HL-60 (cell line): Measurements from ENCODE around the gene PLCH2.

ENCODE experiments used
- GABPA ChIP-seq: IDR thresholded peaks from 2 replicates; pipeline ENCODE4 v1.6.1; 2012; ENCODE audit warnings: low read depth
- TF ChIP-seq, protein P1 (sequence below): IDR thresholded peaks from one replicate; pipeline ENCODE4 v1.5.1; 2011; ENCODE audit warnings: low read length, control low read depth, inconsistent platforms; ENCODE audit not compliant: insufficient read depth

DNA sequence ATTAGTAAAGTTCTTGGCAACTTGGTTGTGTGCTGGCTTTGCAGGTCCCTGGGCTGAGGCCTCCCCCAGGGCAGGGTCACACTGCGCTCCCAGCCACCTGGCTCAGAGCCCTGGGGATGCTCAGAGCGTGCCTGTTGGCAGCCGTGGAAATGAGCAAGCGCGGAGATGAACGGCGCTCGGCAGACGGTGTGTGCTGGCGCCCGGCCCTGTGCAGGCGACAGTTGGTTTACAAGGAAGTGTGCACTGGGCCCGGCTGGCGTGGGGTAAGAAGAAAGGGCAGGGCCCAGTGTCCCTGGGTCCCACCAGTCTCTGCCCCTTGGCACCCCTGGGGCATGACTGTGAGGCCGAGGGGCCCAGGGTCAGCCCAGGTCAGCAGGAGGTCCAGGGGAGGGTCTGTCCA, 38.1 kb upstream of the PLCH2 start:
- TF ChIP-seq, protein P1, sequence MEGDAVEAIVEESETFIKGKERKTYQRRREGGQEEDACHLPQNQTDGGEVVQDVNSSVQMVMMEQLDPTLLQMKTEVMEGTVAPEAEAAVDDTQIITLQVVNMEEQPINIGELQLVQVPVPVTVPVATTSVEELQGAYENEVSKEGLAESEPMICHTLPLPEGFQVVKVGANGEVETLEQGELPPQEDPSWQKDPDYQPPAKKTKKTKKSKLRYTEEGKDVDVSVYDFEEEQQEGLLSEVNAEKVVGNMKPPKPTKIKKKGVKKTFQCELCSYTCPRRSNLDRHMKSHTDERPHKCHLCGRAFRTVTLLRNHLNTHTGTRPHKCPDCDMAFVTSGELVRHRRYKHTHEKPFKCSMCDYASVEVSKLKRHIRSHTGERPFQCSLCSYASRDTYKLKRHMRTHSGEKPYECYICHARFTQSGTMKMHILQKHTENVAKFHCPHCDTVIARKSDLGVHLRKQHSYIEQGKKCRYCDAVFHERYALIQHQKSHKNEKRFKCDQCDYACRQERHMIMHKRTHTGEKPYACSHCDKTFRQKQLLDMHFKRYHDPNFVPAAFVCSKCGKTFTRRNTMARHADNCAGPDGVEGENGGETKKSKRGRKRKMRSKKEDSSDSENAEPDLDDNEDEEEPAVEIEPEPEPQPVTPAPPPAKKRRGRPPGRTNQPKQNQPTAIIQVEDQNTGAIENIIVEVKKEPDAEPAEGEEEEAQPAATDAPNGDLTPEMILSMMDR: no peak
- no peak for TF ChIP-seq GABPA
